CD14-positive monocyte (primary cell): Measurements from ENCODE around the gene FANCC. TPM values are rescaled to one million over a fixed set of nuclear protein-coding genes. Genes with fewer than 3 reads are reported as not detected.

Source experiments
- DNase-seq, 3 donors: peaks; one replicate each; pipeline ENCODE4 v3.0.0-alpha.2; 2011 to 2022
- H2AFZ ChIP-seq: 2 replicates; pipeline ENCODE4 v1.6.0; 2012; ENCODE audit warnings: mild to moderate bottlenecking, low read depth, low read length, inconsistent platforms; ENCODE audit not compliant: insufficient read depth, poor library complexity, severe bottlenecking
- H3K27ac ChIP-seq, 2 donors: 1 replicate in 1 of 2; 2 replicates in 1 of 2; pipeline ENCODE4 v1.5.1; 2012 to 2013; ENCODE audit warnings: low read length in 2 of 2, control low read depth in 1 of 2, inconsistent platforms in 1 of 2, low read depth in 1 of 2, mild to moderate bottlenecking in 1 of 2
- H3K27me3 ChIP-seq, 2 donors: one replicate each; pipeline versions ENCODE4 v1.6.0 to v1.6.1; 2011 to 2013; ENCODE audit warnings: low read length in 2 of 2; ENCODE audit not compliant: control insufficient read depth in 2 of 2, insufficient read depth in 2 of 2
- H3K36me3 ChIP-seq, 2 donors: replicated peaks in 1 of 2; 1 replicate in 1 of 2; 2 replicates in 1 of 2; pipeline versions ENCODE4 v1.5.1 to v1.6.1; 2012 to 2013; ENCODE audit warnings: low read length in 2 of 2, control low read depth in 1 of 2, inconsistent platforms in 1 of 2, mild to moderate bottlenecking in 1 of 2; ENCODE audit not compliant: insufficient read depth in 2 of 2, control insufficient read depth in 1 of 2
- H3K4me1 ChIP-seq, 2 donors: 1 replicate in 1 of 2; 2 replicates in 1 of 2; pipeline versions ENCODE4 v1.5.1 to v1.6.1; 2012 to 2013; ENCODE audit warnings: low read length in 2 of 2, control low read depth in 1 of 2, inconsistent platforms in 1 of 2, mild to moderate bottlenecking in 1 of 2, moderate library complexity in 1 of 2; ENCODE audit not compliant: insufficient read depth in 2 of 2, control insufficient read depth in 1 of 2
- H3K4me2 ChIP-seq: replicated peaks from 2 replicates; pipeline ENCODE3; 2012; ENCODE audit warnings: low read length, moderate library complexity, mild to moderate bottlenecking; ENCODE audit not compliant: poor library complexity, severe bottlenecking; ENCODE audit errors: extremely low read depth
- H3K4me3 ChIP-seq, 3 experiments: fragments of 200-600 bp in 1 of 3; sonication (generic) in 1 of 3; replicated peaks in 1 of 3; 1 replicate in 2 of 3; 2 replicates in 1 of 3; pipeline ENCODE4 v1.5.1; 2011 to 2013; ENCODE audit warnings: low read length in 3 of 3, mild to moderate bottlenecking in 3 of 3, control low read depth in 2 of 3, low read depth in 2 of 3, inconsistent platforms in 1 of 3, moderate library complexity in 1 of 3
- H3K79me2 ChIP-seq: 2 replicates; pipeline ENCODE4 v1.6.0; 2012; ENCODE audit warnings: mild to moderate bottlenecking, control low read depth, inconsistent platforms, low read length, moderate library complexity; ENCODE audit not compliant: insufficient read depth
- H3K9ac ChIP-seq: 2 replicates; pipeline ENCODE4 v1.6.0; 2017; ENCODE audit warnings: low read length, mild to moderate bottlenecking; ENCODE audit not compliant: insufficient read depth, poor library complexity, severe bottlenecking
- H3K9me3 ChIP-seq, 2 donors: replicated peaks in 1 of 2; 1 replicate in 1 of 2; 2 replicates in 1 of 2; pipeline versions ENCODE4 v1.5.1 to v1.6.1; 2012 to 2013; ENCODE audit warnings: low read length in 2 of 2, control low read depth in 1 of 2; ENCODE audit not compliant: control insufficient read depth in 1 of 2, insufficient read depth in 1 of 2
- H4K20me1 ChIP-seq: 2 replicates; pipeline ENCODE4 v1.6.0; 2012; ENCODE audit warnings: mild to moderate bottlenecking, low read length, control low read depth, moderate library complexity; ENCODE audit not compliant: insufficient read depth
- H3K27ac Mint-ChIP-seq, 7 donors: one replicate each; pipeline ENCODE4 v1.8.0; 2020; ENCODE audit warnings: mild to moderate bottlenecking in 7 of 7, mixed read lengths in 7 of 7, moderate library complexity in 6 of 7, inconsistent platforms in 2 of 7
- H3K27me3 Mint-ChIP-seq, 3 donors: one replicate each; pipeline ENCODE4 v1.8.0; 2021 to 2022; ENCODE audit warnings: low read depth in 3 of 3, mild to moderate bottlenecking in 3 of 3, mixed read lengths in 3 of 3, moderate library complexity in 3 of 3, inconsistent platforms in 1 of 3
- H3K36me3 Mint-ChIP-seq, 2 donors: one replicate each; pipeline ENCODE4 v1.8.0; 2020; ENCODE audit warnings: mixed read lengths in 2 of 2, inconsistent platforms in 1 of 2, mild to moderate bottlenecking in 1 of 2
- H3K4me1 Mint-ChIP-seq: one replicate; pipeline ENCODE4 v1.8.0; 2020; ENCODE audit warnings: mild to moderate bottlenecking, mixed read lengths
- H3K4me3 Mint-ChIP-seq, 2 donors: one replicate each; pipeline ENCODE4 v1.8.0; 2020; ENCODE audit warnings: mild to moderate bottlenecking in 2 of 2, mixed read lengths in 2 of 2, moderate library complexity in 1 of 2
- H3K9me3 Mint-ChIP-seq, 7 donors: one replicate each; pipeline ENCODE4 v1.8.0; 2020 to 2022; ENCODE audit warnings: mixed read lengths in 7 of 7, mild to moderate bottlenecking in 6 of 7, moderate library complexity in 6 of 7, inconsistent platforms in 2 of 7
- CTCF ChIP-seq: fragments of 200-600 bp; IDR thresholded peaks from one replicate; pipeline ENCODE4 v1.8.0; 2022; ENCODE audit warnings: antibody characterized with exemption, mild to moderate bottlenecking
- WGBS: methylation state at CpG from one replicate; pipeline ENCODE4 v1.1.5; 2013; ENCODE audit warnings: missing lambda C conversion rate; ENCODE audit not compliant: insufficient coverage; 5-methylcytosine and 5-hydroxymethylcytosine counted together
- intact Hi-C, 2 donors: fragments of 100-400 bp; cut with micrococcal nuclease; formaldehyde crosslinking; loops; one replicate each; pipeline versions ENCODE4 v1.15.0 to v1.15.1; 2023
- polyA plus RNA-seq, 3 donors: library from polyadenylated mRNA; depleted of rRNA in 1 of 3; unstranded in 2 of 3; stranded (reverse) in 1 of 3; fragments of 300-500 nt in 2 of 3; fragments of >200 nt in 1 of 3; fragmentation: Illumina TruSeq in 2 of 3; gene quantifications; 1 replicate in 2 of 3; 2 replicates in 1 of 3; pipeline ENCODE4 v1.2.3, GENCODE V29; 2012 to 2021

FANCC gene
- polyA plus RNA-seq, 3 donors: 1.2 to 2.2 (median 1.5) TPM

DNA sequence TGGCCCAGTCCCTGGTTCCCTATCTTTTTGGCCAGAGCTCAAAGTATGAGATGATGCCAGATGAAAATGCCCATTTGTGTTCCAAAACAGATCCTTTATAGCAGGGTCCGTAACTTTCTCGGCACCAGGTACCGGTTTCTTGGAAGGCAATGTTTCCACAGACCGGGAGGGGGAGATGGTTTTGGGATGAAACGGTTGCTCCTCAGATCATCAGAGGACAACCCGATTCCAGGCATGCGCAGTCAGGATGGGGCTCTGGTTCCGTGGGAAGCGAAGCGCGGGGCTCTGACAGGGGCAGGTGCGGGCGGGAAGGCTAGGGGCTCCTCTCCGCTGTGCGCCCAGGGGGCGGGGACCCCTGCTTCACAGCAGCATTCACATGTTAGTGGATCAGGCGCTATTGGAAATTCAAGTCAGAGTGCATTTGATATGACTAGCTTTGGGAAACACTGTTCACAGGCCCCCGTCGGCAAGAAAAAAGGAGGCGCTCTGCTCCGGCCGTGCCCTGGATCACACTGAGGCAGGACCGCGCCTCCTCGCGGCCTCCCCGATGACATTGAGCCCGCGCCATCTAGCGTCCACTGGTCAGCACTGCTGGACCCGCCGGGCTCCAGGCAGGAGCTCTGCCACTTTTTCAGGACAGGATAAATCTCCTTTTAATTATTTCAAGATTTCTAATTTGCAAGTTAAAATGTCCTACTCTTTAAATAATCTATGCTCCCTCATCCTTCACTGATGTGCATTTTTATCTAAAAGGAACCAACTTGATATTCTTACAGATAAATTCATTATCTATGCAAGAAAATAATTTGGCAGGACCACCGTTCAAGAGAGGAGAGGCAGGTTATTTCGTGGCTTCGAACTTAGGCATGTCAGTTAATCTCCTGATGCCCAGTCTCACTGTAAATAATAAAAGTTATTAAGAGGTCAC lies 190.0 kb downstream of the FANCC start:
- intact Hi-C loops: loop anchor here in 1 of 2 donors (5.0 kb wide), 1 partner anchor 445 kb away; no protein-coding TSS in a partner anchor

More for the DNA sequence above, 190.0 kb downstream of the FANCC start:
- TF ChIP-seq CTCF: peak; percentile 98
- peak overlapping the region; percentile 47 for H2AFZ ChIP-seq
- H3K79me2 ChIP-seq: no peaks in the 10 kb centered on the region
- H3K4me1 ChIP-seq: peaks cover 4% of the 10 kb centered on the region in 2 donors
- no peak overlapping the region for H3K27ac Mint-ChIP-seq
- 30% methylated on average over 32 of the region's 35 CpGs for WGBS
- peak overlapping the region; percentile 45 to 72 for H3K4me3 Mint-ChIP-seq
- no peak overlapping the region for H3K9ac ChIP-seq
- H3K9me3 ChIP-seq: no peaks in the 10 kb centered on the region
- no peaks in the 10 kb centered on the region for H3K27me3 ChIP-seq
- H3K27ac ChIP-seq: no peak overlapping the region
- H4K20me1 ChIP-seq: no peaks in the 10 kb centered on the region
- H3K27me3 Mint-ChIP-seq: peaks cover 0 to 1% (median 1%) of the 10 kb centered on the region in 3 donors
- H3K4me1 Mint-ChIP-seq: peaks cover 3% of the 10 kb centered on the region
- H3K36me3 Mint-ChIP-seq: peaks cover 1 to 12% of the 10 kb centered on the region in 2 donors
- peak overlapping the region; percentile 43 for H3K4me2 ChIP-seq
- H3K36me3 ChIP-seq: no peaks in the 10 kb centered on the region
- no peak overlapping the region for H3K4me3 ChIP-seq
- no peaks in the 10 kb centered on the region for H3K9me3 Mint-ChIP-seq
- DNase-seq: peak; percentile 44 to 62 (median 61)
